GM12872 (cell line): Measurements from ENCODE around the gene ARL4D.
A peak's percentile ranks its signal among the peaks of the same experiment; 100 is the strongest.

Source experiments
- CTCF ChIP-seq: IDR thresholded peaks from 3 replicates; pipeline ENCODE4 v1.5.1; 2011; ENCODE audit warnings: low read depth, mild to moderate bottlenecking, low read length, moderate library complexity; ENCODE audit not compliant: insufficient read depth

Gene ARL4D

GRCh38 chr17:43427362-43428043 lies 28.7 kb downstream of the ARL4D start:
- TF ChIP-seq CTCF, result no peak

GRCh38 chr17:43428524-43428923 lies 29.7 kb downstream of the ARL4D start:
- 0 out of 3 replicates have a peak, but pooled peaks have one; percentile 10 for TF ChIP-seq CTCF

- TF ChIP-seq CTCF, result no peak
These were observed 32.3 kb downstream of the ARL4D start for GRCh38 chr17:43430936-43431713.

- no peak for TF ChIP-seq CTCF
These were observed 33.1 kb downstream of the ARL4D start for GRCh38 chr17:43431714-43432523.

GRCh38 chr17:43434902-43435319 lies 36.1 kb downstream of the ARL4D start:
- no peak for TF ChIP-seq CTCF

- no peak for TF ChIP-seq CTCF
These were observed 39.0 kb downstream of the ARL4D start for GRCh38 chr17:43437756-43438155.

- no peak for TF ChIP-seq CTCF
These were observed 39.8 kb downstream of the ARL4D start for GRCh38 chr17:43438626-43439025.
